Hair follicular keratinocyte (primary cell): ENCODE measurements around the gene DYDC1. TPM values are rescaled to one million over a fixed set of nuclear protein-coding genes. Genes with fewer than 3 reads are reported as not detected.

Experiments used
- total RNA-seq: library from RNA; depleted of rRNA; stranded (reverse); fragments of >200 nt; gene quantifications from 2 replicates; pipeline ENCODE4 v1.2.3, GENCODE V29; 2015

Gene DYDC1
- not detected in 2 replicates for total RNA-seq

GRCh38 chr10:80356563-80356988 is at the start of gene DYDC1, which contains the start of gene DYDC2:
TSS of gene DYDC1 (minus strand) at chr10:80356755. CDS start at chr10:80352601, 4,154 bp downstream.
TSS of gene DYDC2 (plus strand) at chr10:80356781. CDS start at chr10:80362444, 5,663 bp downstream.

GRCh38 chr10:80289451-80290287 is 66.9 kb downstream of the DYDC1 start, which contains the start of gene MAT1A:
TSS of gene MAT1A (minus strand) at chr10:80289658. CDS start at chr10:80289423, 235 bp downstream.

Other genes with a start within 250 kb of the DYDC1 start
- gene PLAC9, start 224.0 kb downstream of the DYDC1 start, total RNA-seq: not detected in 2 replicates
- 78.6 and 81.7 TPM in 2 replicates for gene ANXA11, start 151.2 kb downstream of the DYDC1 start, total RNA-seq
- not detected in 2 replicates for gene MAT1A, start 67.1 kb downstream of the DYDC1 start, total RNA-seq
- gene DYDC2, start within 50 bp of the DYDC1 start, total RNA-seq: 0.08 TPM in 1 of 2 replicates, not detected in the other
- 34.5 and 39.3 TPM in 2 replicates for gene PRXL2A, start 51.8 kb upstream of the DYDC1 start, total RNA-seq
- 45.4 and 50.4 TPM in 2 replicates for gene TSPAN14, start 97.6 kb upstream of the DYDC1 start, total RNA-seq
- gene SH2D4B, start 181.1 kb upstream of the DYDC1 start, total RNA-seq: not detected in 2 replicates